EH (cell line): Measurements from ENCODE around the gene SIRT4.

Experiments used
- DNase-seq: peaks from one replicate; pipeline ENCODE4 v3.0.0-alpha.2; 2015; ENCODE audit warnings: low read depth

Gene SIRT4

DNA sequence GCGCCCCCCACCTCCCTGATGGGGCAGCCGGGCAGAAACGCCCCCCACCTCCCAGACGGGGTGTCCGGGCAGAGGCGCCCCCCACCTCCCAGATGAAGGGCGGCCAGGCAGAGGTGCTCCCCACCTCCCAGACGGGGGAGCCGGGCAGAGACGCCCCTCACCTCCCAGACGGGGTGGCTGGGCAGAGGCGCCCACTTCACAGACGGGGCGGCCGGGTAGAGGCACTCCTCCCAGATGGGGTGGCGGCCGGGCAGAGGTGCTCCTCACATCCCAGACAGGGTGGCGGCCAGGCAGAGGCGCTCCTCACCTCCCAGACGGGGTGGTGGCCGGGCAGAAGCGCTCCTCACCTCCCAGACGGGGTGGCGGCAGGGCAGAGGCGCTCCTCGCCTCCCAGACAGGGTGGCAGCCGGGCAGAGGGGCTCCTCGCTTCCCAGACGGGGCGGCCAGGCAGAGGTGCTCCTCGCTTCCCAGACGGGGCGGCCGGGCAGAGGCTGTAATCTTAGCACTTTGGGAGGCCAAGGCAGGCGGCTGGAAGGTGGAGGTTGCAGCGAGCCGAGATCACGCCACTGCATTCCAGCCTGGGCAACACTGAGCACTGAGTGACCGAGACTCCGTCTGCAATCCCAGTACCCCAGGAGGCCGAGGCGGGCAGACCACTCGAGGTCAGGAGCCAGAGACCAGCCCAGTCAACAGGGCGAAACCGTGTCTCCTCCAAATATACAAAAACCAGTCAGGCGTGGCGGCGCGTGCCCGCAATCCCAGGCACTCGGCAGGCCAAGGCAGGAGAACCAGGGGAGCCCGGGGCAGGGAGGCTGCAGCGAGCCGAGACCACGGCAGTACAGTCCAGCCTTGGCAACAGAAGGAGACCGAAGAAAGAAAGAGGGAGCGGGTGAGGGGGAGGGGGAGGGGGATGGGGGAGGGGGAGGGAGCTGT lies 23.7 kb upstream of the SIRT4 start:
- DNase-seq: no peak

DNA sequence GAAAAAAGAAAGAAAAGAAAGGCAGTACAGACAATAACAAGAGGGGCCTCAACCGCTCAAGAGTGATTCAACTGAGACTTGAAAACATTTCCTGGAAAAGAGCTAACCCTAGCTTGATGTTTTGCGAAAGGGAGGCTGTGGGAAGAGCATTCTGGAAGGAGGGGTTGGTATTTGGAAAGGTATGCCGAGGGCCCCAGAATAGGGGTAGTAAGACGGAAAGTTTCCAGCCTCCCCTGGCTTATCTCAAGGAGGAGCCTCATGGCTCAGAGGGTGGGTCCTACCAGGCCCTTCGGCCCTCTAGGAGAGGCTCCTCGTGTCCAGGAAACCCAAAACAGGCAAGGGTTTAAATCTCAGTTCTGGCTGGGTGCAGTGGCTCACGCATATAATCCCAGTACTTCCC lies 18.8 kb upstream of the SIRT4 start:
- DNase-seq: no peak

DNA sequence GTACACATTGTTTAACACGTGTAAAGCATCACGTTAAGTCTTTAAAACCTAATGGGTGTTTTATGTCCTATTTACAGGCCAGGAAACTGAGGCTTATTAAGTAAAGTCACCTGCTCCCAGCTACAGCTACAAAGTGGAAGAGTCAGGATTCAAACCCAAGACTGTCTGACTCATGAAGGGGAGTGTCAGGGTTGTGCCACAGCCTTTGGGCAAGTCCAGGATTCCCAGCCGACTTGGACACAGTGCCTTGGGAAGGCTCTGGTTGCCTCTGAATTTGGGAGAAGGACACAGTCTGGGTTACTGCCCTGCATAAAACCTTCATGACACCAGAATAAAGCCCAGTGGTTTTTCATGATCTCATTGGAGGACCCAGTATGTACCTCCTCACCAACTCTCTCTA lies 17.7 kb upstream of the SIRT4 start:
- DNase-seq: no peak

DNA sequence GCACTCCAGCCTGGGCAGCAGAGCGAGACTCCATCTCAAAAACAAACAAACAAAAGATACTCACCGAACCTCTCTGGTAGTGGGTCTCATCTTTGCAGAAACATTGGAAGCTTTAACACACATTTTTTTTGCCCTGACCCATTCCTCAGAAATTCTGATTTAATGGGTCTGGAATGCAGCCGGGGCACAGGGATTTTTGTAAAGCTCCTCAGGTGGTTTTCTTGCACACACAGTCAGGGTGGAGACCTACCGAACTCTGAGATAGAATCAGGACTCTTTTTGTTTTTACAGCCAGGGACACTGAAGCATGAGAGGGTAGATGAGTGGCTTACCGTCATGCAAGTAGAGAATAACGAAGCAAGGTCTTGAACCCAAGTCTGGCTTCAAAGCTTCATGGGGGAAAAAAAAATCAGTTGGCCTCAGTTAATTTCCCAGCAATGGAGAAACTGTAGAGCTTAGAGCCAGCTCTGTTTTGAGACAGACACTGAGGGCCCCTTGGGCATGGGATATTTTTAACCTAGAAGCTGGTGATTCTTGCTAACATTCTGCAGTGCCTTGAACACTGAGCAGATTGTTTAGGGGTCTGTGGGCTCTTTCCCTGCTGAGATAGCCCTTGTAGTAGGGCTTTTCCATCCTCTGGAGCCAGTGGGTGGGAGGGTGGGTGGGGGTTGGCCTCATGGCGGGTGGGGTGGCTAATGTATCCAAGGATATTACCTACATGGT lies 15.2 kb upstream of the SIRT4 start:
- DNase-seq: peak; percentile 36

DNA sequence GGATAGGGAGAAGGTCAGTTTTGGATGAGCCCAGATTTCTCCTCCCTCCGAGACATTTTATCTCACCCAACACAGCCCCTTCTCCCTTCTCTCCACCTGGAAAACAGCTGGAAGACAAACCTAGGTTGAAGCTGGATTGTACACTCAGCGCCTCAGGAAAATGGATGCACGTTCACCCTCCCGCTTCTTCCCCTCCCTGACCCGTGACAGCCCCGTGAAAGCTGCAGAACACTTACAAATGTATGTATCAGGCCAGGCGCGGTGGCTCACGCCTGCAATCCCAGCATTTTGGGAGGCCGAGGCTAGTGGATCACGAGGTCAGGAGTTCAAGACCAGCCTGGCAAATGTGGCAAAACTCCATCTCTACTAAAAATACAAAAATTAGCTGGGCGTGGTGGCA lies 14.6 kb upstream of the SIRT4 start:
- no peak for DNase-seq

DNA sequence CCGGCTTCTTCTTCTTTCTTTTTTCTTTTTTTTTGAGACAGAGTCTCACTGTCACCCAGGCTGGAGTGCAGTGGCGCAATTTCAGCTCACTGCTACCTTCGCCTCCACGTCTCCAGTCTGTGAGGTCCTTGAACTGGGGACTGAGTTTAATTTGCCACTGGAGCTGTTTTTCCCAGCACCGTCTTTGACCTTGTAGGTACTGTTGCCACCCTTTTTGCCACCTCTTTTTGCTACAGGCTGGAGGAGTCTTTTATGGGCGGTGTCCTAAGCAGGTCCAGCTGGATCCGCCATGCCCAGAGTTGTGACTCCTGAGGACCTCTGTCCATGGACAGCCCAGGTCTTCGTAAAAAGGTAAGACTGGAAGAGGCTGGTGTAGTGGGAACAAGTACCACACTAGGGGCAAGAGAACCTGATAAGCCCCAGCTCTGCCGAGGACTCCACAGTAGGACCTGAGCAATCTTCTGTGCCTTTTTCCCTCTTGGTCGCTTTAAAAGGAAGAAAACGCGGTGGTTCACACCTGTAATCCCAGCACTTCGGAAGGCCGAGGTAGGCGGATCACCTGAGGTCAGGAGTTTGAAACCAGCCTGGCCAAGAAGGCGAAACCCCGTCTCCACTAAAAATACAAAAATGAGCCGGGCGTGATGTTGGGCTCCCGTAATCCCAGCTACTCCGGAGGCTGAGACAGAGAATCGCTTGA lies 11.4 kb upstream of the SIRT4 start:
- DNase-seq: no peak

DNA sequence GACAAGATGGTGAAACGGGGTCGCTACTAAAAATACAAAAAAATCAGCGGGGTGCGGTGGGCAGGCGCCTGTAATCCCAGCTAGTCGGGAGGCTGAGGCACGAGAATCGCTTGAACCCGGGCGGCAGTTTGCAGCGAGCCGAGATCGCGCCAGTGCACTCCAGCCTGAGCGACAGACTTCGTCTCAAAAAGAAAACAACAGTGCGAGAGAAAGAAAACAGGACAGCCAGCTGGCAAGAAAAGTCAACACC lies 9.8 kb upstream of the SIRT4 start:
- no peak for DNase-seq

DNA sequence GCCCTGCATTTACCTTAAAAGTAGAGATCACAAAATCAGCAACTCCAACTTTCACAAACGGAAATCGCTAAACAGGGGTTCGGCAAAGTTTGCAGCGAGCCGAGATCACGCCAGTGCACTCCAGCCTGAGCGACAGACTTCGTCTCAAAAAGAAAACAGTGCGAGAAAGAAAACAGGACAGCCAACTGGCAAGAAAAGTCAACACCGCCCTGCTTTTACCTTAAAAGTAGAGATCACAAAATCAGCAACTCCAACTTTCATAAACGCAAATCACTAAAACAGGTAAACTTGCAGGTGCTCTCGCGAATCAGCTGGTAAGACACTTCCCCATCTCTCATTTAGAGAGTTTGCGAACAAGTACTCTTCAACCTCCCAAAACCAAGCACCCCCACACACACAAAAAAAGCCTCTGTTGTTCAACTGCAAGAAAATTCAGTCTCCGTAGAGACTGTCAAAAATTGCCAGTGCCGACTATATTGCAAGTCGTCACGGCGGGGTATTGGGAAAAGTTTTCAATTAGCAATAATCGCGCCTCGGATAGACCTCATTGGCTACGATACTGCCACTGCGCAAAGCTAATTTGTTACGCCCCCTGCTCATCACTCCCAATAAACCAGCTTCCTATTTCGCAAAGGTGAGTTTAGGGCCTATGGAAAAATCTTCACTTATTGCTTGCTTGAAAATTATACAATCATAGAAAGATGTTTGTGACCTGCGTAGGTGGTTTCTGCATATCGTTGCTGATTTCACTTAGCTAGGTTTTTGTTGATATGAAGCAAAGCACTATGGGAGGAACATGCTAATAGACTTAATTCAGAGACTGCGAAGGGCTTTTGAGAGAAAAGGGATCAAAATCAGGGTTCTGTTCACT lies 9.2 kb upstream of the SIRT4 start, which contains the start of gene RNU4-1:
Gene RNU4-1 (minus strand): TSS at position 577 of the 871 bp plus-strand sequence.
- peak; percentile 96 for DNase-seq

DNA sequence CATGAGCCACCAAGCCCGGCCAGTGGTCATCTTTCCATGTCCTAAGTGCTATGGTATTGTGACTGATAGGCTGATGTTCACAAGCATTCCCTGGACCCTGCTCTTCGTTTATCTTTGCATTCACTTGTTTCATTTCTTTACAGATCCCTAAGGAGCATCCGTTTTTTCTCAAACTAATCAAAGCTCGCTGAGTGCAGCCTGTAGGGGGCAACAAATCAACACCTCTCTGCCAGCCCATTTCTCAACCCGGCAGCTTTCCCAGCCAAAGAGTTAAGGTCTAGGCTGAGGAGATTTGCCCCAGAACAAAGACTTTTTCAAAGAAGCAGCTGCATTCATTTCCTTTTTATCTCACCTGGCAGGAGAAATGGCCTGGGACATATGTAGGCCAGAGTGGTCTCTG lies 12.1 kb downstream of the SIRT4 start:
- DNase-seq: no peak

DNA sequence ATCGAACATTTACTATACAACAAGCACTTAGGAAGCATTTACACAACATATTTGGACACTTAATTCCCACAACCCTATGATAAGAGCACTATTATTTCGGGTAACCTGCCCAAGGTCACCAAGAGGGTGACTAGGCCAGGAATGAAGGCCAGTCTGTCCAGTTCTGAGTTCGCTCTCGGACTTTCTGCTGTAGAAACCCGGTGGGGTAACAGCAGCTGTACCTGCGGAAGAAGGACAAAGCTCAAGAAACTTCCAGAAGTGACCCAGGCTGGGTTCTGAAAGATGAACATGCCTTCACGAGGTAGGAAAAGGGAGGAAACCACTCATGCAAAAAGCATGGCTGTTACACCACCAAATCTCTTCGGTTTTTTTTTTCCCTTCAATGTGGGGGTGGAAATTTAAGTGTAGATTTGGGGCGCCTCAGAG lies 14.7 kb downstream of the SIRT4 start:
- DNase-seq: no peak

DNA sequence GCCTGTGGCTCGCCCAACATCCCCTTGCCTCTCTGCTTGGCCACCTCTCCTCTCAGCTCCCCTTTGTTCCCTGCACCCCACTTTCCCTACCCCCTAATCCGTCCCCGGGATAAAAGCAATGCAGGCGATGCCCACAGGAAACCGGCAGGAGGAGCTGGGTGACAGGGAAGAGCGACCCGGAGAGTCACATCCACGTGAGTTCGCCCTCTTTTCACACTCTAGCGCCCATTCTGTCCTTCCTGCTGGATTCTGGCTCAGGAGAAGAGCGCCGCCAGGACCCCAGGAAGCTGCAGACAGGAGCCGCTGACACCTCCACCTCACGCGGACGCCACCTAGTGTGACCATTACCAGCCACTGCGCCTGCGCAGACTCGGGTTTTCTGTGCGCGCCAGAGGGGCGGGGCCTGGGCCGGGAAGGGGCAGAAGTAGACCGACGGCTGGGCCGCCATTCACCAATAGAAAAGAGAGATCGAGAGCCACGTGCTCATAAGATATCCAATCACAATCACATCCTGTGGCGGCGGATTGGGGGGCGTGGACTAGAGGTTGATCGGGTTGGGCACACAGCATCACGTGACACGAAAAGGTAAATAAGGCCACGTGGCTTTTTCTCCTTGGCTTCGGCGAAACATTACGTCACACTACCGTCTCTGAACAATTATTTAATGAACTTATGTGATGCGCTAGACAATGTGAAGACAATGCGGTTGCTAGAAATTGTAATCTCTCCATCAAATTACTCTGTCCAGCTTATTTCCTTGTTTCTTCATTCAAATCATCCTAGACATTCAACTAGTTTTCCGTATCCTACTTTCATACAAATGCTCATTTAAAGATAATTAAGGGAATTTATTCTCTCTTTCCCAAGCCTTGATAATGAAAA lies 15.3 kb downstream of the SIRT4 start:
- DNase-seq: peak; percentile 100

DNA sequence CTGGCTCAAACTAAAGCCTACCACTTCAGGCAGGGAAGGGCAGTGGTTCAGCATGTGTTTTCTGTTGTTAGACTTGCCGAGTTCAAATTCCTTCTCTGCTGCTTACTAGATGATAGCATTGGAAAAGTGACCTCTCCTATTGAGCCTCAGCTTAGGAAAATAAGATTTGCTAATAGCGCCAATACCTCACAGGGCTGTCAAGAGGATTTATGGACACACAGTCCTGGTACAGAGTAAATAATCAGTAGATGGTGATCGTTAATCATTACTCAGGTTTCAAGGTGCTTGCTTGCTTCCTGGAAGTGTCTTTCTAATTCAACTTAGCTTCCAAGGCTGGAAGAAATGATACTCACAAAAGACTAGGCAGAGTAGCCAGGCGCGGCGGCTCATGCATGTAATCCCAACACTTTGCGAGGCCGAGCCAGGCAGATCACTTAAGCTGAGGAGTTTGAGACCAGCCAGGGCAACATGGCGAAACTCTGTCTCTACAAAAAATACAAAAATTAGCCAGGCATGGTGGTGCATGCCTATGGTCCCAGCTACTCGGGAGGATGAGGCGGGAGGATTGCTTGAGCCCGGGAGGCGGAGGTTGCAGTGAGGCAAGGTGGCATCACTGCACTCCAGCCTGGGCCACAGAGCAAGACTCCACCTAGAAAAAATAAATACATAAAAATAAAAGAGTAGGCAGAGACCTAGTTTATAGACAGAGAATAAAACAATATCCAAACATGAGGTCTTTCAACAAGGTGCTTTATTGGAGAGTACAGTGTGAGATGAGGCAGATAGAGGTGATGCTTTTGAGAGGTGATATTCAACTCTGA lies 19.5 kb downstream of the SIRT4 start:
- DNase-seq: no peak

DNA sequence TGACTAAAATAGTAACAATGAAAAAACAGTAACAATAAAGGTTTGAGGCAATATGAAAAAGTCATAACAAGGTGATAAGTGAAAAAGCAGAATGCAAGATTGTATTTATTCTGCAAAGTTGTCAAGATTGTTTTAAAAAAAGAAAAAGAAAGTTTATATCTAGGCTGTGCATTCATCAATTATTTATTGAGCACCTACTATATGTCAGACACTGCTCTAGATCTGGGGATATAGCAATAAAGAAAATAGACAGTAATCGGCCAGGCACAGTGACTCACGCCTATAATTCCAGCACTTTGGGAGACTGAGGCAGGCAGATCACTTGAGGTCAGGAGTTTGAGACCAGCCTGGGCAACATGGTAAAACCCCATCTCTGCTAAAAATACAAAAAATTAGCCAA lies 21.7 kb downstream of the SIRT4 start:
- DNase-seq: no peak

DNA sequence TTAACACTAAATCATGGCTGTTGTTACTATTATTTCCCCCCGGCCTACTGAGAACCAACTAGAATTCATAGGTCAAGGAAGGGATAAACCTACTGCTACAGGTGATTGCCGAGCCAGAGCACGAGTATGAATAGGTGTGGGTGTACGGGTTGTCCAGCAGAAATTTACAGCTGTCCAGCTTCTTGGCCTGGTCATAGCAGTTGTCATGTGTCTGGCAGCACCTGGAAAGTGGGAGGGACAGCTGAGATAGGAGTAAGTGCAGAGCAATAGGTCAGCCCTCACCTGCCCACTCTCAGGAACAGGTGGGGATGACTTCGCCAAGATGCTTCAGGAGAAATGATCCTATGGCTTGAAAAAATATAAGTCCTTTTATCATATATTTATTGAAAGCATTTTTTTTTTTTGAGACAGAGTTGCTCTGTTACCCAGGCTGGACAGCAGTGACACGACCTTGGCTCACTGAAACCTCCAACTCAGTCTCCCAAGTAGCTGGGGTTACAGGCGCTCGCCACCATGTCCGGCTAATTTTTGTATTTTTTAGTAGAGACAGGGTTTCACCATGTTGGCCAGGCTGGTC lies 22.8 kb downstream of the SIRT4 start:
- DNase-seq: no peak

DNA sequence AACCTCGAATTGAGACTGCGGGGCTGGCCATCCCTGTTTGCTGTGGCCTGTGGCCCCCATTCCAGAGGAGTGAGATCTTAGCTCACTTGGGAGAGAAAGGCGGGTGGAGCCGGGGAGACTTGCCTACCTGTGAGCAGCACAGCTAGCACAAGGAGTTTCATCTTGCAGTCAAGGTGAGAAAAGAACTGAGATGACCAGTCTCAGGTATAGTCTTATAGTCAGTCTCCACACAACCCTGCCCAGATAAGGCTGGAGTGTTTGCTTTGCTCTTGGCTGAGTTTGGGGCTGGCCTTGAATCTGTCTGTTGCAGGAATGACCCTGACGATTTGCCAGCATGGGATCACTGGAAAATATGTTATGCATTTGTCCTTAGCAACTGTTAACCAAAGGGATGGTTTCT lies 25.5 kb downstream of the SIRT4 start, which contains the start of gene PLA2G1B:
Gene PLA2G1B (minus strand): TSS at position 187 of the 400 bp plus-strand sequence. CDS start 26 bp downstream, at position 161.
- DNase-seq: no peak

DNA sequence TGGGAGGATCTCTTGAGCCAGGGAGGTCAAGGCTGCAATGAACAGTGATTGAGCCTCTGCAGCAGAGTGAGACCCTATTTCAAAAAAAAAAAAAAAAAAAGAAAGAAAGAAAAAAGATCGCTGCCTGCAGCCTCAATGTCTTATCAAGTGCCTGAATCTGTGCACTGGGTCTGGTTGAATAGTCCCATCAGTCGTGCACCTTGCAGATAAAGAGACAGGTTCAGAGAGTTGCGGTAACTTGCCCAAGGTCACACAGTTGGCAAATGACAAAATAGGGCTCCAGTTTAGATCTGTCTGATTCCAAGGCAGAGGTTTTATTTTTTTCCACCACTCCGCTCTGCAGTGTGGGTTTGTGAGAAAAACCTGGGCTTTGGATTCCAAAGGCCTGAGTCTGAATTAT lies 26.1 kb downstream of the SIRT4 start:
- DNase-seq: no peak

DNA sequence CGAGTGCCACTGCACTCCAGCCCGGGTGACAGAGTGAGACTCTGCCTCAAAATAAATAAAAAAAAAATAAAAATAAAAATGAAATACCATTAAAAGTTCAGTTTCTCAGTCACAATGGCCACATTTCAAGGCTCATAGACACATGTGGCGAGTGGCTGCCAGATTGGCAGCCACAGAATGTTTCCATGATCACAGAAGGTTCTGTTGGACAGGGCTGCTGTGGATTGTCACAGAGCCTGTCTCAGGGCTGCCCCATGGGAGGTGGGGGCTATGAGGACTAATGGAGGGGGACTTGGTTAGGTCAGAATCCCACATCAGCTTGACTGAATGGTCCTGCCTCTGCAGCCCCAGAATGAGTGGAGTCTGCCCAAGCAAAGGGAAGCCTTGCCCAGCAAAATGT lies 29.3 kb downstream of the SIRT4 start:
- DNase-seq: no peak

DNA sequence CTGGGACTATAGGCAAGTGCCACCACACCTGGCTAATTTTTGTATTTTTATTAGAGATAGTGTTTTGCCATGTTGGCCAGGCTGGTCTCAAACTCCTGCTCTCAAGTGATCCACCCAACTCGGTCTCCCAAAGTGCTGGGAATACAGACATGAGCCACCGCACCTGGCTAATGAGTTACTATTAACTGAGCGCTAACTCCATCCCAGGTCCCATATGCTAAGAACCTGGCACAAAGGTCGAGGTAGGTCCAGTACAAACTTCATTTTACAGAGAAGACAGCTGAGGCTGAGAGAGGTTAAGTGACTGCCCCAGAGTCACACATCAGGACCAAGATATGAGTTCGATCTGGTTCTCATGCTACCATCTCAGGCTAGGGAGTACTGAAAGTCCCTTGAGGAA lies 29.9 kb downstream of the SIRT4 start:
- no peak for DNase-seq

DNA sequence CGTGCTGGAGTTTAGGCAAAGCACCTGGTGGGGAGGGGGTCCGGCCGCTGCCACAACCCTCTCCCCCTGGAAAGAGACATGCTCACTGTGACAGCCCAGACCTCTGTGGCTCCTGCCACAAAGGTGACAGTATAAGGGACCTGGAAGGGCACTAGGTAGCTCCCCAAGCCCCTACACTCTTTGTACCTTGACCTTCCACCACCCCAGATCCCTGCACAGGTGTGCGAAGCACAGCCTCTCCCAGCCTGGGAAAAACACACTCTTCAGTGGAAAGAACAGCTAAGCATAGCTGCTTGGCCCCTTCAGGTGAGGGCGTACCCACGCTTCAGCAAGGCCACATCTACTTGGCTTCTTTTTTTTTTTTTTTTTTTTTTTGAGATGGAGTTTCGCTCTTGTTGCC lies 30.4 kb downstream of the SIRT4 start:
- no peak for DNase-seq

DNA sequence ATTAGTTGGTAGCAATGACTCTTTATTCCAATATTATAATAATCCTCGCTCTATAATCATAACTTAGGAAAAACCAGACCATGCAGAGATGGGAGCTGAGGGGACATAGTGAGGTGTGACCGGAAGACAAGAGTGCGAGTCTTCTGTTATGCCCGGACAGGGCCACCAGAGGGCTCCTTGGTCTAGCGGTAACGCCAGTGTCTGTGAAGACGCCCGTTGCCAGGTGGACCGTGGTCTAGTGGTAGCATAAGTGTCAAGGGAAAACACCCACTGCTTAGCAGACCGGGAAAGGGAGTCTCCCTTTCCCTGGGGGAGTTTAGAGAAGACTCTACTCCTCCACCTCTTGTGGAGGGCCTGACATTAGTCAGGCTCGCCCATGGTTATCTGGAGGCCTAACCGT lies 33.3 kb downstream of the SIRT4 start:
- DNase-seq: peak; percentile 57
